Measurements from ENCODE around the gene NPAS3.

The NPAS3 gene

DNA sequence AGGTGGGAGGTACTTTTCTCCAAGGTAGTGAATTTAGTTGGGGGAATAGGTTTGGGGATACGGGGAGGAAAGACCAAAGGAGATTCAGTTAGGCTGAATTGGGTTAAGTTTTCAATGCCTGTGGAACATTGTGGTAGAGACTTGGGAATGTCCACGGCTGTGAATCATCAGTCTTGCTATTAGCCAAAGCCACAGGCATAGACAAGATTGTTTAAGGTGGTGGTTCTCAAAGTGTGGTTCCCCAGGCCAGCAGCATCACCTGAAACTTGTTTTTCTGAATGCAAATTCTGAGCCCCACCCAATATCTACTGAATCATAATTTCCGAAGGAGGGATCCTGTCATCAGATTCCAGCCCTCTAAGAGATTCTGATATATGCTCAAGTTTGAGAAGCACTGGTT lies 696.0 kb downstream of the NPAS3 start:
- Mint-ChIP-seq H3K27ac (no peak overlapping the region), H3K4me1 (no peaks in the 10 kb centered on the region), H3K9me3 (no peaks in the 10 kb centered on the region), H3K4me3 (no peak overlapping the region), H3K36me3 (ENCODE audit: low read depth) (no peaks in the 10 kb centered on the region), H3K27me3 (ENCODE audit: low read depth) (no peaks in the 10 kb centered on the region)
- TF ChIP-seq, protein P1, sequence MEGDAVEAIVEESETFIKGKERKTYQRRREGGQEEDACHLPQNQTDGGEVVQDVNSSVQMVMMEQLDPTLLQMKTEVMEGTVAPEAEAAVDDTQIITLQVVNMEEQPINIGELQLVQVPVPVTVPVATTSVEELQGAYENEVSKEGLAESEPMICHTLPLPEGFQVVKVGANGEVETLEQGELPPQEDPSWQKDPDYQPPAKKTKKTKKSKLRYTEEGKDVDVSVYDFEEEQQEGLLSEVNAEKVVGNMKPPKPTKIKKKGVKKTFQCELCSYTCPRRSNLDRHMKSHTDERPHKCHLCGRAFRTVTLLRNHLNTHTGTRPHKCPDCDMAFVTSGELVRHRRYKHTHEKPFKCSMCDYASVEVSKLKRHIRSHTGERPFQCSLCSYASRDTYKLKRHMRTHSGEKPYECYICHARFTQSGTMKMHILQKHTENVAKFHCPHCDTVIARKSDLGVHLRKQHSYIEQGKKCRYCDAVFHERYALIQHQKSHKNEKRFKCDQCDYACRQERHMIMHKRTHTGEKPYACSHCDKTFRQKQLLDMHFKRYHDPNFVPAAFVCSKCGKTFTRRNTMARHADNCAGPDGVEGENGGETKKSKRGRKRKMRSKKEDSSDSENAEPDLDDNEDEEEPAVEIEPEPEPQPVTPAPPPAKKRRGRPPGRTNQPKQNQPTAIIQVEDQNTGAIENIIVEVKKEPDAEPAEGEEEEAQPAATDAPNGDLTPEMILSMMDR (IDR thresholded peaks at IDR 0.05; ENCODE audit: unreplicated experiment in 3 of 3) = no peak

DNA sequence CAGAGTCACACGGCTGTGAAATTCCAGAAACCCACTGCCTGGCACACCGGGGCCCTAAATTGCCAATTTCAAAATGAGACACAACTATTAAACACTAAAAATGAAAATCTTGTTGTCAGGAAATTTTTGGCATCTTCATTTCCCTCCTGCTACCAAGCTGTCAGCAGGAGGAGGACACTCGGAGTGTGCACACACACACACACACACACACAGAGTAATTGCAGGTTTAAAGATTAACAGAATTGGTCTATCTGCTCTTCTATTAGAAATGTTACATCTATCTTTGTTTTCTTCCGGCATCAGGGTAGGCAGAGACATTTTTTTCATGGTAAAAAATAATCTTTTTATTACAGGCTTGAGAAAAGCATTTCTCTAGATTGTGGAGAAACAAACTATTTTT lies 698.0 kb downstream of the NPAS3 start:
- Mint-ChIP-seq H3K27me3 (ENCODE audit: low read depth) (peaks cover 10% of the 10 kb centered on the region), H3K9me3 (no peaks in the 10 kb centered on the region), H3K27ac (no peak overlapping the region), H3K4me3 (no peak overlapping the region), H3K4me1 (no peaks in the 10 kb centered on the region), H3K36me3 (ENCODE audit: low read depth) (no peaks in the 10 kb centered on the region)
- TF ChIP-seq, protein P1 (IDR thresholded peaks at IDR 0.05; ENCODE audit: unreplicated experiment in 3 of 3) = no peak

DNA sequence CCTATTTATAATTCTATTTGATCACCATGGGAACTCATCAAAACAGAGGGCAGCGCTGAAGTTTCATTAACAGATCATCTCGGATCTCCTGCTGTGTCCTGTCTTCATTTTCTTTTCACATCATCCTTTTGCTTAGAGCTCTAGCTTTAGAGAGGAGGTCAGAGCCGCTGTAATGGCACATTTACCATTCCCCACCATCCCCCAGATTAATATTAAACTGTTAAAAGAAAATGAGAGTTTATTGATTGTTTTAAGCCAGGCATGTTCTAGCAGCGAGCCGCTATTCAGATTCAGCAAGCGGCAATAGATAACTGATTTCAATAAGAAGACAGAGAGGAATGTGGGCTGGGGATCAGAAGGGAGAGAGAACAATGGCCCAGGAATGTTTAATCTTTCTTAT lies 703.4 kb downstream of the NPAS3 start:
- H3K36me3 Mint-ChIP-seq (ENCODE audit: low read depth) = no peaks in the 10 kb centered on the region
- no peaks in the 10 kb centered on the region for H3K9me3 Mint-ChIP-seq
- no peak overlapping the region for H3K4me3 Mint-ChIP-seq
- no peak overlapping the region for H3K27ac Mint-ChIP-seq
- peaks cover 18% of the 10 kb centered on the region for H3K4me1 Mint-ChIP-seq
- peaks cover 15% of the 10 kb centered on the region for H3K27me3 Mint-ChIP-seq (ENCODE audit: low read depth)
- TF ChIP-seq, protein P1 (IDR thresholded peaks at IDR 0.05; ENCODE audit: unreplicated experiment in 3 of 3) = no peak

DNA sequence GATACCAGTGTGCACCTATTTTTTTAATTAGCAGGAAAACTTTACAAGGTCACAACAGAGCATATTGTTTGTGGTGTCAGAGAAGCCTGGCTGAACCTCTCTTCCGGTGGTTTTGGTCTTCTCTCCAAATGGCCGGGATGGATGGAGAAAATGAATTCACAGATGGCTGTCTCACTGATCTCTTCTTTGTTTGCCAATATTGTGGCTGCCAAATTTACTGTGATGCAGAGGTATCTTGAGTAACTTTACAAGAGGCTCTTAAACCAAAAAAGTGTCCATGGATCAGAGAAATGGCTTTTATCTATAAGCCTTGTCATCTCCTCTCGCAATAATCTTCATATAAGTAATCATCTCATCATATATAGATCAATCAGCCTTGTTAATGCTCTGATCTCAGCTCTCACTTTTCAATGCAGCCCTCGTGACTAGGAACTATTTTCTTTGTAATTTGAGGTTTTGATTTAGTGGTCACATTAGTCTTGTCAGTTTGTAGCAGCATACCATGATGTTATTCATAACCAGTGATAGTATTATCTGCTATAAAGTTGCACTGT lies 704.1 kb downstream of the NPAS3 start:
- H3K27ac Mint-ChIP-seq = no peak overlapping the region
- H3K27me3 Mint-ChIP-seq (ENCODE audit: low read depth) = peaks cover 15% of the 10 kb centered on the region
- no peaks in the 10 kb centered on the region for H3K36me3 Mint-ChIP-seq (ENCODE audit: low read depth)
- peaks cover 18% of the 10 kb centered on the region for H3K4me1 Mint-ChIP-seq
- H3K9me3 Mint-ChIP-seq = no peaks in the 10 kb centered on the region
- TF ChIP-seq, protein P1 (IDR thresholded peaks at IDR 0.05; ENCODE audit: unreplicated experiment in 3 of 3) = no peak
- H3K4me3 Mint-ChIP-seq = no peak overlapping the region

DNA sequence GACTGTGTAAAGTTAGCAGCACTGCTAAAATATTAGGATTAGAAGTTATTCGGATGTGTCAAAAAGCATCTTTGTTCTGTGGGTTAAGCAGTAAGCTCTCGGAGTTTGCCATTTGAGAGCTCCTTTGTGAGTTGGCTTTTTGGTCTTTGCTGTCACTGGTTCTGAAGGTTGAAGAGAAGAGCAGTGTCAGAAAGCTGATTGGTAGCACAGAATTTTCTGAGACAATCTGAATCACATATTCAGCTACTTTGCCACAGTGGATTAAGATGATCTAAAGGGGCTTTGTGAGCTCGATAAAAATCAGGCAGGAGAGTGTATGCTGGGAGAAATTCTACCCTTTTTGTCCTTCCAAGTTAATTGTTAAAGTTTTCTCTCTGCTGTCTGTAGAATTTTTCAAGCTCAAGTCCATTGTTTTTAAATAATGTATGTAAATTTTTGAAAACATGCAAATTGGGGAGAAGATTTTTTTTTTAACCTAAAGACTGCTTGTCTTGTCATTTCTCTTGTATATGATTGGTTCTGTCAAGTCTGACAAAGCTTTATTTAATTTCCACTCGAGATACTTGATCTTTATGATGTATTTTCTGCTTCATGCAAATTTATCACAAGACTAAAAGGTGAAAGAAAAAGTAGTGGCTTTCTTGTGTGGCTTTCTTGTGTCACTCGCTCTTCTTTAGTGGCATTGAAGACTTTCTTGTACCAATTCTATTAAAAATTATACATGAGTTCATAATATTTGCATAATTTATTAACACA lies 704.9 kb downstream of the NPAS3 start:
- peaks cover 15% of the 10 kb centered on the region for H3K27me3 Mint-ChIP-seq (ENCODE audit: low read depth)
- no peaks in the 10 kb centered on the region for H3K9me3 Mint-ChIP-seq
- H3K4me3 Mint-ChIP-seq = no peak overlapping the region
- no peaks in the 10 kb centered on the region for H3K36me3 Mint-ChIP-seq (ENCODE audit: low read depth)
- no peak overlapping the region for H3K27ac Mint-ChIP-seq
- TF ChIP-seq, protein P1 (IDR thresholded peaks at IDR 0.05; ENCODE audit: unreplicated experiment in 3 of 3) = no peak
- peaks cover 18% of the 10 kb centered on the region for H3K4me1 Mint-ChIP-seq

Measured in nephron (organoid).